Embryonic facial prominence (tissue), 1 donor: ENCODE results near the gene SOX1.

ENCODE experiments used
- DNase-seq: peaks from one replicate; pipeline ENCODE4 v3.0.0-alpha.2; 2016; ENCODE audit errors: extremely low spot score

Gene SOX1

GRCh38 chr13:112072534-112073244 lies 5.7 kb downstream of the SOX1 start:
- no peak for DNase-seq

GRCh38 chr13:112073245-112074138 lies 6.5 kb downstream of the SOX1 start:
- DNase-seq = no peak

- no peak for DNase-seq
Measured at GRCh38 chr13:112074139-112074865, 7.4 kb downstream of the SOX1 start.

GRCh38 chr13:112077729-112078128 lies 10.8 kb downstream of the SOX1 start:
- no peak for DNase-seq

- DNase-seq = no peak
Measured at GRCh38 chr13:112078216-112078615, 11.3 kb downstream of the SOX1 start.

GRCh38 chr13:112078879-112079531 lies 12.1 kb downstream of the SOX1 start:
- DNase-seq = no peak

- DNase-seq = no peak
Measured at GRCh38 chr13:112079696-112080095, 12.7 kb downstream of the SOX1 start.

- DNase-seq = no peak
Measured at GRCh38 chr13:112083971-112084370, 17.0 kb downstream of the SOX1 start.

- no peak for DNase-seq
Measured at GRCh38 chr13:112092453-112092852, 25.5 kb downstream of the SOX1 start.

GRCh38 chr13:112095354-112095753 lies 28.4 kb downstream of the SOX1 start:
- no peak for DNase-seq

- no peak for DNase-seq
Measured at GRCh38 chr13:112096959-112097358, 30.0 kb downstream of the SOX1 start.

- no peak for DNase-seq
Measured at GRCh38 chr13:112097770-112098169, 30.8 kb downstream of the SOX1 start.

- no peak for DNase-seq
Measured at GRCh38 chr13:112098699-112099098, 31.8 kb downstream of the SOX1 start.

GRCh38 chr13:112101360-112101930 lies 34.5 kb downstream of the SOX1 start:
- no peak for DNase-seq

- DNase-seq = no peak
Measured at GRCh38 chr13:112102243-112102642, 35.3 kb downstream of the SOX1 start.

GRCh38 chr13:112103260-112103838 lies 36.4 kb downstream of the SOX1 start:
- DNase-seq = no peak

GRCh38 chr13:112103961-112104880 lies 37.3 kb downstream of the SOX1 start:
- DNase-seq = no peak

GRCh38 chr13:112104881-112105234 lies 37.9 kb downstream of the SOX1 start:
- DNase-seq = no peak

GRCh38 chr13:112105244-112105681 lies 38.3 kb downstream of the SOX1 start:
- no peak for DNase-seq

- no peak for DNase-seq
Measured at GRCh38 chr13:112105892-112106291, 38.9 kb downstream of the SOX1 start.
